GM18519 (cell line): ENCODE data around the gene TRIM66.
"Not testable (repeated sequence)": the region's sequence is repeated elsewhere in the genome, so short reads cannot be mapped to it uniquely, and the experiment has no call there.

Experiments used
- ATAC-seq: cut with Tn5 transposase; IDR thresholded peaks from one replicate; pipeline ENCODE4 v1.9.1; 2021; ENCODE audit warnings: mild to moderate bottlenecking, moderate library complexity; ENCODE audit not compliant: unreplicated experiment, low FRiP score

The TRIM66 gene

GRCh38 chr11:8693010-8693551 is 10.6 kb upstream of the TRIM66 start:
- no peak for ATAC-seq

- no peak for ATAC-seq
Measured at GRCh38 chr11:8692417-8692816, 10.0 kb upstream of the TRIM66 start.

- ATAC-seq: no peak
Measured at GRCh38 chr11:8691601-8692000, 9.1 kb upstream of the TRIM66 start.

GRCh38 chr11:8690374-8691342 is 8.2 kb upstream of the TRIM66 start:
- no peak for ATAC-seq

GRCh38 chr11:8689726-8690255 is 7.3 kb upstream of the TRIM66 start:
- no peak for ATAC-seq

- ATAC-seq: peak; percentile 82
Measured at GRCh38 chr11:8688414-8689362, 6.2 kb upstream of the TRIM66 start.

- no peak for ATAC-seq
Measured at GRCh38 chr11:8686325-8686724, 3.9 kb upstream of the TRIM66 start.

- no peak for ATAC-seq
Measured at GRCh38 chr11:8685820-8686219, 3.4 kb upstream of the TRIM66 start.

GRCh38 chr11:8685306-8685705 is 2.8 kb upstream of the TRIM66 start:
- ATAC-seq: no peak

- no peak for ATAC-seq
Measured at GRCh38 chr11:8684600-8685290, 2.3 kb upstream of the TRIM66 start.

- ATAC-seq: no peak
Measured at GRCh38 chr11:8683115-8683807, 796 bp upstream of the TRIM66 start.

- ATAC-seq: peak; percentile 1
Measured at GRCh38 chr11:8681837-8682302, 595 bp downstream of the TRIM66 start.

- no peak for ATAC-seq
Measured at GRCh38 chr11:8679006-8679405, 3.5 kb downstream of the TRIM66 start.

- ATAC-seq: no peak
Measured at GRCh38 chr11:8676458-8676857, 6.0 kb downstream of the TRIM66 start.

GRCh38 chr11:8674859-8675258 is 7.6 kb downstream of the TRIM66 start:
- no peak for ATAC-seq

GRCh38 chr11:8672346-8672745 is 10.1 kb downstream of the TRIM66 start:
- ATAC-seq: no peak

GRCh38 chr11:8671651-8672062 is 10.8 kb downstream of the TRIM66 start:
- ATAC-seq: no peak

GRCh38 chr11:8671193-8671612 is 11.3 kb downstream of the TRIM66 start:
- ATAC-seq: no peak

- not testable (repeated sequence) for ATAC-seq
Measured at GRCh38 chr11:8670081-8670480, 12.4 kb downstream of the TRIM66 start.
